SK-N-SH treated with all-trans-retinoic acid at 6 μM for 48 hours (cell line): ENCODE measurements around the gene FOXP4.

ENCODE experiments used
- ARNTL ChIP-seq: fragments of 450-650 bp; formaldehyde crosslinking; IDR thresholded peaks from 2 replicates; pipeline ENCODE4 v1.5.0; 2020; ENCODE audit warnings: low read depth, mild to moderate bottlenecking, moderate library complexity, borderline replicate concordance
- BACH2 ChIP-seq: fragments of 250-450 bp; sonication (Bioruptor Pico); IDR thresholded peaks from 2 replicates; pipeline ENCODE4 v1.9.0; 2021; ENCODE audit warnings: mild to moderate bottlenecking, borderline replicate concordance
- CREB5 ChIP-seq: fragments of 250-450 bp; sonication (Bioruptor Pico); IDR thresholded peaks from 2 replicates; pipeline ENCODE4 v1.5.1; 2020; ENCODE audit warnings: low read depth, mild to moderate bottlenecking, moderate library complexity
- CSDC2 ChIP-seq: fragments of 250-450 bp; sonication (Bioruptor Pico); IDR thresholded peaks from 2 replicates; pipeline ENCODE4 v1.5.0; 2020; ENCODE audit warnings: mild to moderate bottlenecking, moderate library complexity
- ISL1 ChIP-seq: fragments of 250-450 bp; sonication (Bioruptor Pico); IDR thresholded peaks from 2 replicates; pipeline ENCODE4 v2.1.2; 2022; ENCODE audit warnings: mild to moderate bottlenecking, moderate library complexity
- PATZ1 ChIP-seq: fragments of 250-450 bp; sonication (Bioruptor Pico); IDR thresholded peaks from 2 replicates; pipeline ENCODE4 v1.8.0; 2020; ENCODE audit warnings: mild to moderate bottlenecking, moderate library complexity, borderline replicate concordance
- POU6F1 ChIP-seq: fragments of 250-450 bp; sonication (Bioruptor Pico); IDR thresholded peaks from 2 replicates; pipeline ENCODE4 v1.8.0; 2021; ENCODE audit warnings: low read depth, mild to moderate bottlenecking, moderate library complexity, borderline replicate concordance
- PPARA ChIP-seq: fragments of 250-450 bp; sonication (Bioruptor Pico); IDR thresholded peaks from 2 replicates; pipeline ENCODE4 v1.5.0; 2020; ENCODE audit warnings: mild to moderate bottlenecking, borderline replicate concordance
- RARB ChIP-seq: fragments of 250-450 bp; sonication (Bioruptor Pico); IDR thresholded peaks from 2 replicates; pipeline ENCODE4 v1.8.0; 2021; ENCODE audit warnings: mild to moderate bottlenecking, moderate library complexity
- ZC3H10 ChIP-seq: fragments of 250-450 bp; sonication (Bioruptor Pico); IDR thresholded peaks from 2 replicates; pipeline ENCODE4 v1.5.1; 2021; ENCODE audit warnings: mild to moderate bottlenecking, moderate library complexity
- ZFP3 ChIP-seq: fragments of 250-450 bp; sonication (Bioruptor Pico); IDR thresholded peaks from 2 replicates; pipeline ENCODE4 v1.5.0; 2020; ENCODE audit warnings: mild to moderate bottlenecking, moderate library complexity
- ZFP30 ChIP-seq: fragments of 450-650 bp; formaldehyde crosslinking; IDR thresholded peaks from 2 replicates; pipeline ENCODE4 v1.5.0; 2022; ENCODE audit warnings: mild to moderate bottlenecking, moderate library complexity
- ZNF565 ChIP-seq: fragments of 450-650 bp; formaldehyde crosslinking; conservative IDR thresholded peaks from 2 replicates; pipeline ENCODE4 v1.5.0; 2020; ENCODE audit warnings: low read depth, mild to moderate bottlenecking, moderate library complexity
- ZNF8 ChIP-seq: fragments of 450-650 bp; formaldehyde crosslinking; IDR thresholded peaks from 2 replicates; pipeline ENCODE4 v1.5.0; 2020; ENCODE audit warnings: mild to moderate bottlenecking, moderate library complexity

- no peak for TF ChIP-seq ZFP3
- TF ChIP-seq ZC3H10 (CRISPR knock-in tag): no peak
- TF ChIP-seq ZFP30 (CRISPR knock-in tag): no peak
- no peak for TF ChIP-seq BACH2 (CRISPR knock-in tag)
- no peak for TF ChIP-seq ISL1 (CRISPR knock-in tag)
- TF ChIP-seq ZNF565 (CRISPR knock-in tag): no peak
- no peak for TF ChIP-seq PATZ1 (CRISPR knock-in tag)
- TF ChIP-seq ARNTL (CRISPR knock-in tag): no peak
- TF ChIP-seq POU6F1 (CRISPR knock-in tag): no peak
- no peak for TF ChIP-seq CREB5 (CRISPR knock-in tag)
- no peak for TF ChIP-seq PPARA (CRISPR knock-in tag)
- TF ChIP-seq RARB (CRISPR knock-in tag): no peak
- no peak for TF ChIP-seq ZNF8 (CRISPR knock-in tag)
- TF ChIP-seq CSDC2 (CRISPR knock-in tag): no peak
Observed at GRCh38 chr6:41551086-41551700, 5.0 kb downstream of the FOXP4 start.
